ENCODE results near the gene ACVR1.

DNA sequence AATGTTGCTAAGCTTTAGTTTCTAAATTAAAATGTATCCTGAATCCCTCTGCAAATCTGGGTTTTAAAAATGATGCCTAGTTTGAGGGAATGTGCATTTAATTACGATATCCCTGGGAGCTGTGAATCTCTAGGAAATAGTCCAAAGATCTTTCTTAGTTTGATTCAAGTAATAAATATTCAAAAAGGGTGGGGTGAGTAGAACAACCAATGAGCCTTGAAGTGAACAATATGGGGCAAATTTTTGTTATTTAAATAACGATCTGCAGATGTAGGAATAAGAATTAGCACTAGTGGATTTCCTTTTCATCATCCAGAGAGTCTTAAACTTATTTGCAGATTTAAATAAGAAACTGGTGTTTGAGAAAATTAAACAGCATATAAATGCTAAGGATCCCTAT lies 106.3 kb downstream of the ACVR1 start:
- TF ChIP-seq, protein P1, sequence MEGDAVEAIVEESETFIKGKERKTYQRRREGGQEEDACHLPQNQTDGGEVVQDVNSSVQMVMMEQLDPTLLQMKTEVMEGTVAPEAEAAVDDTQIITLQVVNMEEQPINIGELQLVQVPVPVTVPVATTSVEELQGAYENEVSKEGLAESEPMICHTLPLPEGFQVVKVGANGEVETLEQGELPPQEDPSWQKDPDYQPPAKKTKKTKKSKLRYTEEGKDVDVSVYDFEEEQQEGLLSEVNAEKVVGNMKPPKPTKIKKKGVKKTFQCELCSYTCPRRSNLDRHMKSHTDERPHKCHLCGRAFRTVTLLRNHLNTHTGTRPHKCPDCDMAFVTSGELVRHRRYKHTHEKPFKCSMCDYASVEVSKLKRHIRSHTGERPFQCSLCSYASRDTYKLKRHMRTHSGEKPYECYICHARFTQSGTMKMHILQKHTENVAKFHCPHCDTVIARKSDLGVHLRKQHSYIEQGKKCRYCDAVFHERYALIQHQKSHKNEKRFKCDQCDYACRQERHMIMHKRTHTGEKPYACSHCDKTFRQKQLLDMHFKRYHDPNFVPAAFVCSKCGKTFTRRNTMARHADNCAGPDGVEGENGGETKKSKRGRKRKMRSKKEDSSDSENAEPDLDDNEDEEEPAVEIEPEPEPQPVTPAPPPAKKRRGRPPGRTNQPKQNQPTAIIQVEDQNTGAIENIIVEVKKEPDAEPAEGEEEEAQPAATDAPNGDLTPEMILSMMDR (IDR thresholded peaks at IDR 0.05): no peak
- no peak for TF ChIP-seq ZFX (IDR thresholded peaks at IDR 0.05; ENCODE audit: borderline replicate concordance)

All from 22Rv1 (cell line).